Measurements from ENCODE around the gene OSBP2.

OSBP2 gene

GRCh38 chr22:30681831-30682230 is 12.8 kb upstream of the OSBP2 start:
- no peaks in the 10 kb centered on the region for H3K9me2 ChIP-seq (replicated peaks; ENCODE audit: low read depth, low read length)
- H3F3A ChIP-seq (ENCODE audit: low read depth) = no peaks in the 10 kb centered on the region
- H3K27me3 ChIP-seq (ENCODE audit: insufficient read depth, low read length, poor library complexity, severe bottlenecking) = no peaks in the 10 kb centered on the region
- no peaks in the 10 kb centered on the region for H3K4me1 ChIP-seq (ENCODE audit: insufficient read depth, low read length, poor library complexity, severe bottlenecking)
- no peaks in the 10 kb centered on the region for H3K36me3 ChIP-seq (ENCODE audit: insufficient read depth, low read length)
- no peak overlapping the region for H2AFZ ChIP-seq (ENCODE audit: low read length)
- no peak overlapping the region for H3K4me2 ChIP-seq (ENCODE audit: low read depth, low read length, poor library complexity, severe bottlenecking)
- TF ChIP-seq EZH2phosphoT487 (IDR thresholded peaks at IDR 0.05; ENCODE audit: borderline replicate concordance) = no peak
- TF ChIP-seq, protein P1, sequence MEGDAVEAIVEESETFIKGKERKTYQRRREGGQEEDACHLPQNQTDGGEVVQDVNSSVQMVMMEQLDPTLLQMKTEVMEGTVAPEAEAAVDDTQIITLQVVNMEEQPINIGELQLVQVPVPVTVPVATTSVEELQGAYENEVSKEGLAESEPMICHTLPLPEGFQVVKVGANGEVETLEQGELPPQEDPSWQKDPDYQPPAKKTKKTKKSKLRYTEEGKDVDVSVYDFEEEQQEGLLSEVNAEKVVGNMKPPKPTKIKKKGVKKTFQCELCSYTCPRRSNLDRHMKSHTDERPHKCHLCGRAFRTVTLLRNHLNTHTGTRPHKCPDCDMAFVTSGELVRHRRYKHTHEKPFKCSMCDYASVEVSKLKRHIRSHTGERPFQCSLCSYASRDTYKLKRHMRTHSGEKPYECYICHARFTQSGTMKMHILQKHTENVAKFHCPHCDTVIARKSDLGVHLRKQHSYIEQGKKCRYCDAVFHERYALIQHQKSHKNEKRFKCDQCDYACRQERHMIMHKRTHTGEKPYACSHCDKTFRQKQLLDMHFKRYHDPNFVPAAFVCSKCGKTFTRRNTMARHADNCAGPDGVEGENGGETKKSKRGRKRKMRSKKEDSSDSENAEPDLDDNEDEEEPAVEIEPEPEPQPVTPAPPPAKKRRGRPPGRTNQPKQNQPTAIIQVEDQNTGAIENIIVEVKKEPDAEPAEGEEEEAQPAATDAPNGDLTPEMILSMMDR (conservative IDR thresholded peaks at IDR 0.05; ENCODE audit: low read length) = no peak
- no peak overlapping the region for H3K9ac ChIP-seq (ENCODE audit: low read depth, low read length, poor library complexity, severe bottlenecking)
- H4K20me1 ChIP-seq (ENCODE audit: insufficient read depth, low read length, poor library complexity, severe bottlenecking) = no peaks in the 10 kb centered on the region
- no peaks in the 10 kb centered on the region for H3K9me3 ChIP-seq (ENCODE audit: insufficient read depth, low read depth, low read length)
- no peak overlapping the region for H3K4me3 ChIP-seq (ENCODE audit: low read length, poor library complexity, severe bottlenecking)
- no peaks in the 10 kb centered on the region for H3K79me2 ChIP-seq (ENCODE audit: insufficient read depth, low read length)

DNA sequence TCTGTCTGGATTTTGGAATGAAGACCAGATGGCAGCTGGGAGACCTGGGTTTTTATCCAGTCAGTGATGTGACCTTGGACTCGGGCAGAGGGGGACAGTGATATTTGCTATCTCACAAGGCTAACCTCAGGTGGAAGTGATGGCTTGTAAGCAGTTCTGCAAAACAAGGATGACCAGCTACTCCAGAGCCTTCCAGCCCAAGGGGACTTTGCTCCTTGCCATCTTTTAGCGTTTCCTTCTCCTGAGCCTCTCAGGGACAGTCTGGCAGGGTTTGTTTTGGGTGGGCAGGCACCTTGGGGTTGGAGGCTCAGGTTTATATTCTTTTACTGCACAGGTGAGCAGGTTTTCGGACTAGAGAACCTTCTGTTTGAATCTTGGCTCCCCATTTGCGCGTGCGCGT is 9.5 kb upstream of the OSBP2 start:
- no peaks in the 10 kb centered on the region for H3K9me2 ChIP-seq (replicated peaks; ENCODE audit: low read depth, low read length)
- no peaks in the 10 kb centered on the region for H3K36me3 ChIP-seq (ENCODE audit: insufficient read depth, low read length)
- H3K4me3 ChIP-seq (ENCODE audit: low read length, poor library complexity, severe bottlenecking) = no peak overlapping the region
- no peaks in the 10 kb centered on the region for H3K79me2 ChIP-seq (ENCODE audit: insufficient read depth, low read length)
- no peak overlapping the region for H3K4me2 ChIP-seq (ENCODE audit: low read depth, low read length, poor library complexity, severe bottlenecking)
- no peaks in the 10 kb centered on the region for H3K27me3 ChIP-seq (ENCODE audit: insufficient read depth, low read length, poor library complexity, severe bottlenecking)
- H3K4me1 ChIP-seq (ENCODE audit: insufficient read depth, low read length, poor library complexity, severe bottlenecking) = no peaks in the 10 kb centered on the region
- no peak overlapping the region for H2AFZ ChIP-seq (ENCODE audit: low read length)
- H3K9ac ChIP-seq (ENCODE audit: low read depth, low read length, poor library complexity, severe bottlenecking) = no peak overlapping the region
- TF ChIP-seq, protein P1 (conservative IDR thresholded peaks at IDR 0.05; ENCODE audit: low read length) = no peak
- no peak for TF ChIP-seq EZH2phosphoT487 (IDR thresholded peaks at IDR 0.05; ENCODE audit: borderline replicate concordance)
- H3K9me3 ChIP-seq (ENCODE audit: insufficient read depth, low read depth, low read length) = no peaks in the 10 kb centered on the region
- H4K20me1 ChIP-seq (ENCODE audit: insufficient read depth, low read length, poor library complexity, severe bottlenecking) = no peaks in the 10 kb centered on the region
- no peaks in the 10 kb centered on the region for H3F3A ChIP-seq (ENCODE audit: low read depth)

DNA sequence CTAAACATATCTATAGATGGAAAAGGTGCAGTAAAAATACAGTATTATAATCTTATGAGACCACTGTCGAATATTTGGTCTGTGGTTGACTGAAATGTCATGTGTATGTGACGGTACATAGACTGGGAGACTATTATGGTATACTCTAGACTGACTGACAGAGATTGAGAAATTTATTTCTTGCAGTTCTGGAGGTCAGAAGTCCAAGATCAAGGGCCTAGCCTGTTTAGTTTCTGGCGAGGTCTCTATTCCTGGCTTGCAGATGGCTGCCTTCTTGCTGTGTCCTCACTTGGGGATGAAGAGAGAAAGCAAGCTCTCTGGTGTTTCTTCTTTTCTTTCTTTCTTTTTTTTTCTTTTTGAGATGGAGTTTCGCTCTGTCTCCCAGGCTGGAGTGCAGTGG is 7.3 kb upstream of the OSBP2 start:
- Histone ChIP-seq H3K27me3 (ENCODE audit: insufficient read depth, low read length, poor library complexity, severe bottlenecking) (no peaks in the 10 kb centered on the region), H3K4me2 (ENCODE audit: low read depth, low read length, poor library complexity, severe bottlenecking) (no peak overlapping the region), H3K9me2 (replicated peaks; ENCODE audit: low read depth, low read length) (no peaks in the 10 kb centered on the region), H4K20me1 (ENCODE audit: insufficient read depth, low read length, poor library complexity, severe bottlenecking) (no peaks in the 10 kb centered on the region), H3K79me2 (ENCODE audit: insufficient read depth, low read length) (no peaks in the 10 kb centered on the region), H3K36me3 (ENCODE audit: insufficient read depth, low read length) (no peaks in the 10 kb centered on the region), H2AFZ (ENCODE audit: low read length) (no peak overlapping the region), H3K9me3 (ENCODE audit: insufficient read depth, low read depth, low read length) (no peaks in the 10 kb centered on the region), H3K4me3 (ENCODE audit: low read length, poor library complexity, severe bottlenecking) (no peak overlapping the region), H3F3A (ENCODE audit: low read depth) (no peaks in the 10 kb centered on the region), H3K4me1 (ENCODE audit: insufficient read depth, low read length, poor library complexity, severe bottlenecking) (no peaks in the 10 kb centered on the region), H3K9ac (ENCODE audit: low read depth, low read length, poor library complexity, severe bottlenecking) (no peak overlapping the region)
- TF ChIP-seq, protein P1 (conservative IDR thresholded peaks at IDR 0.05; ENCODE audit: low read length) = no peak
- no peak for TF ChIP-seq EZH2phosphoT487 (IDR thresholded peaks at IDR 0.05; ENCODE audit: borderline replicate concordance)

Measured in Loucy (cell line).